Gastrocnemius medialis (tissue), 4 donors: Measurements from ENCODE around the gene B3GNT3. TPM values are rescaled to one million over a fixed set of nuclear protein-coding genes. Genes with fewer than 3 reads are reported as not detected.
"Not testable (repeated sequence)": the region's sequence is repeated elsewhere in the genome, so short reads cannot be mapped to it uniquely, and the experiment has no call there.

Source experiments
- ATAC-seq, 2 donors: fragments of 150-250 bp; one replicate each; pipeline ENCODE4 v1.9.1; 2016
- DNase-seq, 2 donors: peaks; one replicate each; pipeline ENCODE4 v3.0.0-alpha.2; 2019
- H3K27ac ChIP-seq, 4 donors: fragments of 200-600 bp; sonication (generic); 1 replicate in 1 of 4; 2 replicates in 3 of 4; pipeline ENCODE4 v1.5.1; 2016 to 2018; ENCODE audit warnings: mild to moderate bottlenecking in 2 of 4, moderate library complexity in 1 of 4
- H3K27me3 ChIP-seq, 3 donors: fragments of 200-600 bp; sonication (generic) in 2 of 3; 1 replicate in 1 of 3; 2 replicates in 2 of 3; pipeline versions ENCODE4 v1.5.1 to v1.6.0; 2016 to 2019; ENCODE audit warnings: mild to moderate bottlenecking in 1 of 3, moderate library complexity in 1 of 3
- H3K36me3 ChIP-seq, 2 donors: fragments of 200-600 bp; sonication (generic) in 1 of 2; one replicate each; pipeline ENCODE4 v1.5.1; 2017 to 2018
- H3K4me1 ChIP-seq, 2 donors: fragments of 200-600 bp; sonication (generic) in 1 of 2; one replicate each; pipeline ENCODE4 v1.5.1; 2016 to 2017; ENCODE audit warnings: mild to moderate bottlenecking in 2 of 2
- H3K4me3 ChIP-seq, 4 donors: fragments of 200-600 bp; sonication (generic) in 3 of 4; 1 replicate in 1 of 4; 2 replicates in 3 of 4; pipeline ENCODE4 v1.5.1; 2016 to 2019; ENCODE audit warnings: mild to moderate bottlenecking in 2 of 4
- H3K9me3 ChIP-seq, 3 donors: fragments of 200-600 bp; sonication (generic) in 2 of 3; 1 replicate in 1 of 3; 2 replicates in 2 of 3; pipeline ENCODE4 v1.5.1; 2016 to 2019
- CTCF ChIP-seq, 5 experiments: fragments of 450-650 bp in 3 of 5; fragments of 200-600 bp in 2 of 5; sonication (generic) in 2 of 5; IDR thresholded peaks in 4 of 5; conservative IDR thresholded peaks in 1 of 5; 1 replicate in 4 of 5; 2 replicates in 1 of 5; pipeline ENCODE4 v1.5.1; 2016 to 2019; ENCODE audit warnings: antibody characterized with exemption in 5 of 5, mild to moderate bottlenecking in 3 of 5, moderate library complexity in 3 of 5
- POLR2A ChIP-seq, 2 donors: fragments of 450-650 bp; IDR thresholded peaks; one replicate each; pipeline ENCODE4 v1.6.1; 2017; ENCODE audit warnings: antibody characterized with exemption in 2 of 2, mild to moderate bottlenecking in 2 of 2, moderate library complexity in 2 of 2
- in situ Hi-C, 4 donors: fragments of 200-750 bp; cut with MboI; loops; one replicate each; pipeline versions ENCODE4 v1.15.0 to v1.8.0; 2017; ENCODE audit warnings: low sequenced_read_pairs in 4 of 4
- intact Hi-C: fragments of 100-400 bp; cut with DNase I; formaldehyde crosslinking; loops from one replicate; pipeline ENCODE4 v1.15.1; 2023; ENCODE audit warnings: low total_unique reads
- total RNA-seq, 4 donors: library from RNA; depleted of rRNA; stranded (reverse); fragments of >200 nt; gene quantifications; one replicate each; pipeline versions ENCODE4 v1.1.0 to v1.2.3, GENCODE V29; 2016

Gene B3GNT3
- total RNA-seq, 4 donors from 2014 or later: 0.13 to 0.39 TPM; not detected in 2

GRCh38 chr19:17778968-17779929 is 15.7 kb upstream of the B3GNT3 start:
- Histone ChIP-seq H3K9me3 (no peaks in the 10 kb centered on the region), H3K4me3 (no peak overlapping the region), H3K27me3 (peaks cover 21 to 32% (median 27%) of the 10 kb centered on the region in 3 donors), H3K27ac (no peak overlapping the region), H3K36me3 (no peaks in the 10 kb centered on the region), H3K4me1 (no peaks in the 10 kb centered on the region)
- in situ Hi-C loops: no loop called here
- TF ChIP-seq CTCF (IDR thresholded peaks at IDR 0.05 in 4 of 5, conservative IDR thresholded peaks at IDR 0.05 in 1 of 5): no peak
- TF ChIP-seq POLR2A (IDR thresholded peaks at IDR 0.05): no peak
- ATAC-seq (no peak), DNase-seq (peak in 1 of 2 donors; percentile 27)
- intact Hi-C loops: no loop called here

GRCh38 chr19:17780781-17781180 is 14.2 kb upstream of the B3GNT3 start:
- Histone ChIP-seq H3K27ac (no peak overlapping the region), H3K4me3 (no peak overlapping the region), H3K9me3 (no peaks in the 10 kb centered on the region), H3K27me3 (peaks cover 16 to 28% (median 23%) of the 10 kb centered on the region in 3 donors), H3K4me1 (no peaks in the 10 kb centered on the region), H3K36me3 (no peaks in the 10 kb centered on the region)
- in situ Hi-C loops (no loop called here), intact Hi-C loops (no loop called here)
- ATAC-seq (no peak), DNase-seq (no peak)
- no peak for TF ChIP-seq CTCF (IDR thresholded peaks at IDR 0.05 in 4 of 5, conservative IDR thresholded peaks at IDR 0.05 in 1 of 5)
- TF ChIP-seq POLR2A (IDR thresholded peaks at IDR 0.05): no peak

GRCh38 chr19:17783721-17784120 is 11.2 kb upstream of the B3GNT3 start:
- H3K4me3 ChIP-seq, in situ Hi-C loops, DNase-seq, ATAC-seq, H3K27ac ChIP-seq, H3K36me3 ChIP-seq, H3K4me1 ChIP-seq, H3K9me3 ChIP-seq, intact Hi-C loops: not testable (repeated sequence)
- peaks cover 7 to 16% (median 8%) of the 10 kb centered on the region in 3 donors for H3K27me3 ChIP-seq

- in situ Hi-C loops: no loop called here
- TF ChIP-seq POLR2A (IDR thresholded peaks at IDR 0.05) (no peak), CTCF (IDR thresholded peaks at IDR 0.05 in 4 of 5, conservative IDR thresholded peaks at IDR 0.05 in 1 of 5) (peak; percentile 24 to 62 (median 59))
- Histone ChIP-seq H3K27me3 (peaks cover 6 to 13% (median 8%) of the 10 kb centered on the region in 3 donors), H3K27ac (no peak overlapping the region), H3K4me3 (no peak overlapping the region), H3K4me1 (no peaks in the 10 kb centered on the region), H3K9me3 (no peaks in the 10 kb centered on the region), H3K36me3 (no peaks in the 10 kb centered on the region)
- DNase-seq (no peak), ATAC-seq (no peak)
- intact Hi-C loops: no loop called here
Observed at GRCh38 chr19:17784201-17785008, 10.5 kb upstream of the B3GNT3 start.
